SW 1271 (cell line): ENCODE results near the gene HAVCR1.

Experiments used
- DNase-seq, 2 experiments: peaks; one replicate each; lab custom pipeline; 2025; lab: John Stamatoyannopoulos, UW

The HAVCR1 gene

DNA sequence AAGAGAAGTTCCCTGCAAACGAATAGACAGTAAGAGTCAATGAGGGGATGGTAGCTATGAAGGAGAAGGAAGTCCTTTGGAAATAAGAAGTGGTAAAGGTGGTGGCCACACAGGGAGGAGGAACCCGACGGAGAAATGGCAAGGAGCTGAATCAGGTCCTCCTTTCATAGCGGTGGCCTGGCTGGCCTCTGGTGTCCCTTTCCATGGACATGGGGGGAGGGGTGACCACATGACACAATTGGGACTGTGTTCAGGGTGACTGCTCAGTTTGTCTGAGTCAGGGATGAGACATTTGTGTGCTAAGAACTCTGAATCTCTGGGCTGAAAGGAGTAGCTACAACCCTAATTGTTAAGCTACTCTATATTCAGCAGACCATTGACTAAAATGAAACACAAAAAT, 67.2 kb downstream of the HAVCR1 start:
- DNase-seq = no peak

DNA sequence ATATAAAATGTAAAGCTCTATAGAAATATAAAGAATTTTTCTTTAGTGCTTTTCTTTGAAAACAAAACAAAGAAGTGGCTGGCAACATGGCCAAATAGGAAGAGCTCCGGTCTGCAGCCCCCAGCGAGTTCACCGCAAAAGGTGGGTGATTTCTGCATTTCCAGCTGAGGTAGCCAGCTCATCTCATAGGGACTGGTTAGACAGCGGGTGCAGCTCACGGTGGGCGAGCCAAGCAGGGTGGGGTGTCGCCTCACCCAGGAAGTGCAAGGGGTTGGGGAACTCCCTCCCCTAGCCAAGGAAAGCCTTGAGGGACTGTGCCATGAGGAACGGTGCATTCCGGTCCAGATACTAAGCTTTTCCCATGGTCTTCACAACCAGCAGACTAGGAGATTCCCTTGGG, 74.9 kb downstream of the HAVCR1 start:
- no peak for DNase-seq

DNA sequence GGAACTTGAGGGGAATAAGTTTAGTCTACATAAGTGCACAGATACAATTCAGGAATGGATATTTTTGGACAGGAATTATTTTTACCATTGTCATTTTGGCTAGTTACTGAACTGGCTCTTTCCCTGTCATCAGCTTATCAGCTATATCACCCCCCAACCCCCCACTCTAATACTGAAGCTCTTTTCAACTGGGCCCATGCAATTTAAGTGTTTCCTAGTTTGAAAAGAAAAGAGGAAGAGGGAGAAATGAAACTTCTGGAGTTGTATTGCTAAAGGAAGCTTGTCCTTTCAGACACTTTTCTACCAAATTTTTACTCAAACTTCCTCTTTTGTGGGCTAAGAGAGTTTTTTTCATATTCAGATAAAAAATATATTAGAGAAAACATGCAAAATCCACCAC, 77.4 kb downstream of the HAVCR1 start:
- DNase-seq = no peak
